ENCODE results near the gene SLC17A9.

Gene SLC17A9

DNA sequence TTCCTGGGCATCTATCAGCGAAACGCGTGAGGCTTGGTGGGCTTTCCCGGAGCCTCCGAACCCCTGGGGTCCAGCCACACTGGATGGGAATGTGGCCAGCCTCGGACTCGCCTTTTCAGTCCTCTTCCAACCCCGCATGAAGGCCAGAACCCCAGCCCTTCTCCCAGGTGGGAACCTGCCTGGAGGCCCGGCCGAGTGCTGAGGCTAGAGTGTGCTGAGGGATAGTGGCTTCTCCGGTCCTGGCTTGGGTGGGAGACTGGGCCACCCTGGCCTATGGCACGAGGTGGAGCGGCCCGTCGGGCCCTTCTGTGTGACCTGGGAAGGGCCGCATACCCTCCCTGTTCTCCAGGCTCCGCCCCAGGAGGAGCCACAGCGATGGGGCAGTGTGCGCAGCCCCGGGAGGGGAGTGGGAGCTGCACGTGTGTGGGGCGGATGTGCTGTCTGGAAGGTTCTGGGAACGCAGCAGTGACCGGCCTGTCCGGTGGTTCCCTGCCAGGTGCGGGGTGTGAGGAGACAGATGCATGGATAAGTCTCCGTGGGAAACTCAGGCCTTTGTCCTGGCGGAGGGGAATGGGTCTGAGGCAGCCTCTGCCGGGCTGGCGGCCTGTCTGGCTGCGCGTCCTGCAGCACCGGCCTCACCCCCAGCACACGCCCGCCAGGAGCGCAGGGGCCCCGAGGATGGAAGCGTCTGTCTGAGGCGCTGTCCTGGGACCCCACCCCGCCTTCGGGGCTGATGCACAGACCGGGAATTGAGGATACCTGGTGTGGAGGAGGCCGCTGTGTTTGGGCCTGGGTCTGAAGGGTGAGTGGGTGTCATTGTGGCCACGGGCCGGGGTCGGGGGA is 55.4 kb downstream of the SLC17A9 start:
- Histone ChIP-seq H3K36me3 (ENCODE audit: insufficient read depth, low read depth, low read length) (no peaks in the 10 kb centered on the region), H3K4me1 (ENCODE audit: insufficient read depth, low read length) (peaks cover 7% of the 10 kb centered on the region; the same call in 1 of the 2 replicates), H3K4me3 (ENCODE audit: low read length) (no peak overlapping the region), H3K9me3 (ENCODE audit: insufficient read depth, low read depth, low read length) (peaks cover 5% of the 10 kb centered on the region), H3K9ac (ENCODE audit: low read depth, low read length) (no peak overlapping the region), H3K27ac (ENCODE audit: low read length) (no peak overlapping the region), H3K27me3 (ENCODE audit: insufficient read depth, low read length) (peaks cover 100% of the 10 kb centered on the region)

DNA sequence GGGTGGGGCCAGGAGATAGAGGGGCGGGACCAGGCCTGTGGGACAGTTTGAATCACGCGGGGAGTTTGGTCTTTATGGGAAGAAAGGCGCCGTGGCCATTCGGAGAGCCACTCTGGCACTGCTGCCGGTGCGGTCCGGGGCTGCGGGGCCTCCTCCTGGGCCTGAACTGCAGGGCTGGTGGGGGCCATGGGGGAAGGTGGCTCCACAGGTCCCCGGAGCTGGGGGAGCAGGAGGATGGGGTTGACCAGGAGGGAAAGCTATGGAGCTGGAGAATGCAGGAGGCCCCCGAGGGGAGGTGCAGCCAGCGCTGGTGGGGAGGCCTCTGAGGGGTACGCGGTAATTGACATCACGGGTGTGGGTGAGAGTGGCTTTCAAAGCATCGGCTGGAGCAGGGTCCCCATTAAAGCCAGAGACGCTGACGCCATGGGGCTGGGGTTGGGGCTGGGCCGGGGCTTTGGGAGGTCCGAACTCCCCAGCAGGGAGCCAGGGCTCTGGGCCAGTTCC is 56.1 kb downstream of the SLC17A9 start:
- peaks cover 7% of the 10 kb centered on the region; the same call in 1 of the 2 replicates for H3K4me1 ChIP-seq (ENCODE audit: insufficient read depth, low read length)
- no peak overlapping the region for H3K9ac ChIP-seq (ENCODE audit: low read depth, low read length)
- no peak overlapping the region for H3K4me3 ChIP-seq (ENCODE audit: low read length)
- H3K27ac ChIP-seq (ENCODE audit: low read length) = no peak overlapping the region
- peaks cover 100% of the 10 kb centered on the region for H3K27me3 ChIP-seq (ENCODE audit: insufficient read depth, low read length)
- peaks cover 12% of the 10 kb centered on the region for H3K9me3 ChIP-seq (ENCODE audit: insufficient read depth, low read depth, low read length)
- no peaks in the 10 kb centered on the region for H3K36me3 ChIP-seq (ENCODE audit: insufficient read depth, low read depth, low read length)

DNA sequence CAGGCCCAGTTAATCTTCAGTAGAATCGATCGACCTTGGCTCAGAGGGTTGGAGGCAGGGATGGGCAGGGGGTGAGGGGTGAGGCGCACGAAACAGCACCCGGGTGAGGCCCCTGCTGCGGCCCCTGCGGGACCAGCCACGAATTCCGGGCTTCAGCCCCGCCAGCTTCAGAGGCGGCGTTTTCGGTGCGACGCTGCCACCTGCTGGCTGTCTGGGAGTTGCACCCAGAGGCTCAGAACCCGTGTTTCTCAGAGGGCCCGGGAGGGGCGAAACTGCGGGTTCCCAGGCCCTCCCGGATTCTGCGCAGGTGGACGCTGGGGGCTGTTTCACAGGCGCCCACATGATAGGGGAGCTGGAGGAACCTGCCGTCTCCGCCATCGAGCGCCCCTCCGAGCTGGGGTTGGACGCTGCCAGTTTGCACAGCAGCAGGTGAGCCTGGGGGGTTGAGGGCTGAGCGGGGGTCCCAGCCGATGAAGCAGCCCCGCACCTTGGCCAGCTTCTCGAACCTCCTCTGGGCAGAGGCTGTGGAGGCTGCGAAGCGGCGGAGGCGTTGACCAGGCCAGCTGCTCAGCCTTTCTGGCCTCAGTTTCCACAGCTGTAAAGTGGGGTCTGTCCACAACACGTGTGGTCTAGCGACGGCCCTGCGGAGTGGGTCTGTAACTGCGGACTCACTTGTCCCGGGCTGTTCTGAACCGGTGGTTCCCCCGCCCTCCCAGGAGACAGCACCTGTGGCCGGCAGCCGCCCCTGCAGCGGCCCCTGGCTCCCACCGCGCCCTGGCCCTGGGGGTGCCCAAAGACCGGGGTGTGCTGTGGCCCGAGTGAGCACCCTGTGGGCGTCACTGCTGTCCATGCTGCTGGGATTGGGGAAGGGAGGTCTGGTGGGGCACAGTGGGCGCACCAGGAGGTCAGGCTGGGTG is 56.8 kb downstream of the SLC17A9 start:
- Histone ChIP-seq H3K4me3 (ENCODE audit: low read length) (no peak overlapping the region), H3K9ac (ENCODE audit: low read depth, low read length) (no peak overlapping the region), H3K9me3 (ENCODE audit: insufficient read depth, low read depth, low read length) (peaks cover 14% of the 10 kb centered on the region), H3K4me1 (ENCODE audit: insufficient read depth, low read length) (peaks cover 4% of the 10 kb centered on the region; the same call in 1 of the 2 replicates), H3K27ac (ENCODE audit: low read length) (no peak overlapping the region), H3K36me3 (ENCODE audit: insufficient read depth, low read depth, low read length) (no peaks in the 10 kb centered on the region), H3K27me3 (ENCODE audit: insufficient read depth, low read length) (peaks cover 100% of the 10 kb centered on the region)

DNA sequence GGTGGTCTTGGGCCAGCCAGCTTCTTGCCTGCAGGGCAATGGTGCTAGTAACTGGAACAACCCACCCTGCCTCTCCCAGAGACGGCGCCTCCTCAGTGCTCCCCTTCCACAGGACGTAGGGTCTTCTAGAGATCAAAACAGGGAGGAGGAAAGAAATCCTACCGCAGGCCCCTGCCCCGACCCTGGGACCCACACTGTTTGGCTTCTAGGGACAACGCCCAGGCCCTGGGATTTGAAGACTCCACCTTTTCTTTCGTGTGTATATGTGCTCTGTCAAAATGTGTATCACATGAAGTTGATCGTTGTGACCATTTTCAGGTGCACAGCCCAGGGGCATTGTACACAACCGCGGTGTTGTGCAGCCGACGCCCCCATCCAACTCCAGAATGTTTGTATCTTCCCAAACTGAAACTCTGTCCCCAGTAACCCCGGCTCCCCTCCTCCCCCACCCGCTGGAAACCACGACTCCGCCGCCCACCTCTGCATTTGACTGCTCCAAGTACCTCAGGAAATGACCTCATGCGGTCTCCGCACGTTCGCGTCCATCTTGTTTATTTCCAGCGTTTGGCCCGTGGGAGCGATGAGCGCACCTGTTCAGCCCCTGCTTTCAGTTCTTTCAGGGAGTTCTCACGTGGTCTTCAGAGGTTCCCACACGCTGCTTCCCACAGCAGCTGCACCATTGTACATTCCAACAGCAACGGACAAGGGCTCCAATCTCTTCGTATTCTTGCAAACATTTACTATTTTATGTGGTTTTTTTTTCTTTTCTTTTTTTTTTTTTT is 57.7 kb downstream of the SLC17A9 start:
- H3K9me3 ChIP-seq (ENCODE audit: insufficient read depth, low read depth, low read length) = peaks cover 14% of the 10 kb centered on the region
- H3K4me1 ChIP-seq (ENCODE audit: insufficient read depth, low read length) = peaks cover 2% of the 10 kb centered on the region; the same call in 1 of the 2 replicates
- H3K9ac ChIP-seq (ENCODE audit: low read depth, low read length) = no peak overlapping the region
- peak overlapping the region; percentile 42; the same call in 1 of the 2 replicates for H3K4me3 ChIP-seq (ENCODE audit: low read length)
- H3K36me3 ChIP-seq (ENCODE audit: insufficient read depth, low read depth, low read length) = no peaks in the 10 kb centered on the region
- no peak overlapping the region for H3K27ac ChIP-seq (ENCODE audit: low read length)
- peaks cover 98% of the 10 kb centered on the region for H3K27me3 ChIP-seq (ENCODE audit: insufficient read depth, low read length)

DNA sequence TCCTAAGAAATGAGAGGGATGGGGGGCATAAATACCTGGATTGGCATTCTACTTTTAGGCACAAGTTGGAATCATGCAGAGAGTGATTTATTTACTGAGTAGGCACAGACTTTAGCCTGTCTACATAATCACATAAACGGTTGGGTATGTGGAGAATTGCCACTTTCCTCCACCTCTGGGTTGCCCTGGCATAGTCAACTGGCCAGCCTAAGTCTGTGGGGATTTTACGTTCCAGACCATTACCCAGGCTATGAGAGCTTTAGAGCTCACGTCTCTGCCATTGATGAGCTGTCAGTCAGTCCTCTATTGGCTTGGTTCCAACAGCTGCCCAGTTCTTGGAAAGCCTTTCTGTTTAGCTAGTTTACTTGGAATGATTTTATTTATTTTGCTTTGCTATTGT is 59.3 kb downstream of the SLC17A9 start:
- Histone ChIP-seq H3K27me3 (ENCODE audit: insufficient read depth, low read length) (peaks cover 96% of the 10 kb centered on the region), H3K9ac (ENCODE audit: low read depth, low read length) (no peak overlapping the region), H3K27ac (ENCODE audit: low read length) (no peak overlapping the region), H3K4me3 (ENCODE audit: low read length) (no peak overlapping the region), H3K9me3 (ENCODE audit: insufficient read depth, low read depth, low read length) (peaks cover 14% of the 10 kb centered on the region), H3K36me3 (ENCODE audit: insufficient read depth, low read depth, low read length) (no peaks in the 10 kb centered on the region), H3K4me1 (ENCODE audit: insufficient read depth, low read length) (peaks cover 2% of the 10 kb centered on the region; the same call in 1 of the 2 replicates)

DNA sequence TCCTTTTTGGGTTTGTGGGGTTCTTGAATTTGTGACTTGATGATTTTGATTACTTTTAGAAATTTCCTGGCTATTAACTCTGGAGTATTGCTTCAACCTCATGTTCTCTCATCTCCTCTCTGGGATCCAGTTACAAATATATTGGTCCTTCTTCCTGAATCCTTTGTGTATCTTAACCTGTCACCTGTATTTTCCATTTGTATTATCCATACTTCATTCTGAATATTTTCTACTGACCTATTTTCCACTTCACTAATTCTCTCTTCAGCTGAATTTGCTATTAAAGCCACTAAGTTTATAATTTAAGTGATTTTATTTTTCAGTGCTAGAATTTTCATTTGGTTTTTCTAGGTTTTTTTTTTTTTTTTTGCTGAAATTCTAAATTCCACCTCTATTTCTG is 60.7 kb downstream of the SLC17A9 start:
- Histone ChIP-seq H3K4me1 (ENCODE audit: insufficient read depth, low read length) (peaks cover 2% of the 10 kb centered on the region; the same call in 1 of the 2 replicates), H3K4me3 (ENCODE audit: low read length) (no peak overlapping the region), H3K36me3 (ENCODE audit: insufficient read depth, low read depth, low read length) (no peaks in the 10 kb centered on the region), H3K9me3 (ENCODE audit: insufficient read depth, low read depth, low read length) (peaks cover 14% of the 10 kb centered on the region), H3K27me3 (ENCODE audit: insufficient read depth, low read length) (peaks cover 86% of the 10 kb centered on the region), H3K27ac (ENCODE audit: low read length) (no peak overlapping the region), H3K9ac (ENCODE audit: low read depth, low read length) (no peak overlapping the region)

DNA sequence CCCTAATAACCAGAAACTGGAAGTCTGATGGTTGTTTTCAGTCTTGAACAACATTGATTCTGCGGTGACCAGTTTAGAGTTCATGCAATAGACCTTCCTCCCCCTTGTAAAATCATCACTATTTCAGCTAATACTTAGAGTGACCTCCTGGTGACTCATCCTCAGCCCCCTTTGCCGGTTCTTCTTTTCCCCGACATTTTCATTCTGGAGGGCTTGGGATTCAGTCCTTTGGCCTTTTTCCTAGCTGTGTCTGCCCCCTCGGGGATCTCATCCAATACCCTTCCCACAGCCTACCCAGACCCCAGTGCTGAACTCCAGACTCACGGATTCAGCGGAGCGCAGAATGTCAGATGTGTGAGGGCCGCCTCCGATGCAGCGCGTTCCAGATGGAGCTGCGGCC is 61.8 kb downstream of the SLC17A9 start:
- peaks cover 14% of the 10 kb centered on the region for H3K9me3 ChIP-seq (ENCODE audit: insufficient read depth, low read depth, low read length)
- H3K27me3 ChIP-seq (ENCODE audit: insufficient read depth, low read length) = peaks cover 79% of the 10 kb centered on the region
- no peak overlapping the region for H3K9ac ChIP-seq (ENCODE audit: low read depth, low read length)
- peak overlapping the region; percentile 44; the same call in 1 of the 2 replicates for H3K4me3 ChIP-seq (ENCODE audit: low read length)
- no peaks in the 10 kb centered on the region for H3K36me3 ChIP-seq (ENCODE audit: insufficient read depth, low read depth, low read length)
- peaks cover 2% of the 10 kb centered on the region; the same call in 1 of the 2 replicates for H3K4me1 ChIP-seq (ENCODE audit: insufficient read depth, low read length)
- H3K27ac ChIP-seq (ENCODE audit: low read length) = no peak overlapping the region

DNA sequence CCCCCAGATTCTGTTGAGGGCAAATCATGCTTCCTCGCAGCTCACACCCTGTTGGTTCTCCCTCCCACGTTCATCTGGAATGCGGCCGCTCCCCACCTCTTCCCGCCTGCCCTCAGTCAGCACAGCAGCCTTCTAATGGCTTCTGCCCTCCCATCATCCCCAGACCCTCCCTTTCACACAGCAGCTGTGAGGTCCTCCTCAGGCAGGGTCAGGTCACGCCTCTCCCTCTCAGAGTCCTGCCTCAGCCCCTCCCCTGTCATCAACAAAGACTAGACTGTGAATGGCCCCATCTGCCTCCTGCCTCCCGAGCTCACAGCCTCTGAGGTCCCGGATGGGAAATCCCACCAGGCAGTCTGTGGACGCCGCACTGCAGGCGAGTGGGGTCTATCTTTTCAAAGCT is 62.2 kb downstream of the SLC17A9 start:
- H3K36me3 ChIP-seq (ENCODE audit: insufficient read depth, low read depth, low read length) = no peaks in the 10 kb centered on the region
- no peak overlapping the region for H3K27ac ChIP-seq (ENCODE audit: low read length)
- peak overlapping the region; percentile 44; the same call in 1 of the 2 replicates for H3K4me3 ChIP-seq (ENCODE audit: low read length)
- H3K9me3 ChIP-seq (ENCODE audit: insufficient read depth, low read depth, low read length) = peaks cover 14% of the 10 kb centered on the region
- H3K9ac ChIP-seq (ENCODE audit: low read depth, low read length) = peak overlapping the region; percentile 4; the same call in 1 of the 2 replicates
- peaks cover 75% of the 10 kb centered on the region for H3K27me3 ChIP-seq (ENCODE audit: insufficient read depth, low read length)
- peaks cover 2% of the 10 kb centered on the region; the same call in 1 of the 2 replicates for H3K4me1 ChIP-seq (ENCODE audit: insufficient read depth, low read length)

DNA sequence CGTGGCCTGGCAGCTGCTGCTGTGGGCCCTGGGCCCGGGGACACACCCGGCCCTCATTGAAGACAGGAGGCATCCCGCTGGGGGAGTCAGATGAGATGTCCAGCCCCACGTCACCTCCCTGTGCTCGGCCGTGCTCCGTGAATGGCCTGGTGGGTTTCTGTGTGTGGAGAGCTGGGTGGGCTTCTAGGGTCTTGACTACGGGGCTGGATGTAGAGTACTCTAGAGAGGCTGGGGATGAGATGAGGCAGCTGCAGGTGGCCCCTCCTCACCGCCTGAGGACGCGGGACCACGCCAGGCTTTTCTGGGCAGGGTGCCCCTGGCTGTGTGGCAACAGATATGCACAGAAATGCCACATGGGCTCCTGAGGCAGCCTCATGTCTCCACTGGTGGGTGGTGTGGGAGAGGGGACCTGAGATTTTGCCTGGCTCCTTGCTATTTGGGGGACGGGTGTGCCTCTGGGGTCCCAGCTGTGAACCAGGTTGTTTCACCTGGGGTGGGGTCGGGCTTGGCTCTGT is 62.7 kb downstream of the SLC17A9 start:
- no peak overlapping the region for H3K27ac ChIP-seq (ENCODE audit: low read length)
- peaks cover 2% of the 10 kb centered on the region; the same call in 1 of the 2 replicates for H3K4me1 ChIP-seq (ENCODE audit: insufficient read depth, low read length)
- H3K27me3 ChIP-seq (ENCODE audit: insufficient read depth, low read length) = peaks cover 70% of the 10 kb centered on the region
- peaks cover 14% of the 10 kb centered on the region for H3K9me3 ChIP-seq (ENCODE audit: insufficient read depth, low read depth, low read length)
- peak overlapping the region; percentile 44; the same call in 1 of the 2 replicates for H3K4me3 ChIP-seq (ENCODE audit: low read length)
- H3K9ac ChIP-seq (ENCODE audit: low read depth, low read length) = peak overlapping the region; percentile 4; the same call in 1 of the 2 replicates
- no peaks in the 10 kb centered on the region for H3K36me3 ChIP-seq (ENCODE audit: insufficient read depth, low read depth, low read length)

DNA sequence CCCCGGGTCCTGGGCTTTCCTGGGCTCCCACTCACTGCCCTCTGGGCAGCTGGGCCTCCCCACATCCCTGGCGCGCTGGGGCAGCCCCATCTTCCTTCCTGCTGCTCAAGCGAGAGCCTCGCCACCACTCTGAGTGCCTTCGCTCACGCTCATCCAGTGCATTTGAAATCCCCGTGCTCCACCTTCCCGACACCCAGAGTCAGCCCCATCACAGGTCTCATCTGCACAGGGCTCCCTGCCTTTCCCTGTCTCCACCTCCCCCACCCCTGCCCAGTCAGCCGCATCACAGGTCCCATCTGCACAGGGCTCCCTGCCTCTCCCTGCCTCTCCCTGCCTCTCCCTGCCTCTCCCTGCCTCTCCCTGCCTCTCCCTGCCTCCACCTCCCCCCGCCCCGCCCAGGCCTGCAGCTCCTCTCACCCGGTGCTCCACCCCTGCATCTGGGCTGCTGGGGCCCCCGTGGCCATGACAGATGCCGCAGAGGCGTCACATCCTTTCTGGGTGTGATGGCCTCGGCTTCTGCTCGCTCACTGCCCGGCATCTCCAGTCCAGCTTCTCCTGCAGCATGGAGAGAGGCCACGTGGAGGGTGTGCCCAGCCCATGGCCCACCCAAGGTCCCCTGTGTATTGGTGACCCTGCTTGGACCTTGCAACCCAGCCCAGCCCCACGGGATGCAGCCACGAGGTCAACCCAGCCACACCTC is 63.3 kb downstream of the SLC17A9 start:
- peaks cover 64% of the 10 kb centered on the region for H3K27me3 ChIP-seq (ENCODE audit: insufficient read depth, low read length)
- H3K9ac ChIP-seq (ENCODE audit: low read depth, low read length) = no peak overlapping the region
- no peak overlapping the region for H3K4me3 ChIP-seq (ENCODE audit: low read length)
- no peaks in the 10 kb centered on the region; the same call in 1 of the 2 replicates for H3K4me1 ChIP-seq (ENCODE audit: insufficient read depth, low read length)
- H3K9me3 ChIP-seq (ENCODE audit: insufficient read depth, low read depth, low read length) = peaks cover 17% of the 10 kb centered on the region
- no peak overlapping the region for H3K27ac ChIP-seq (ENCODE audit: low read length)
- no peaks in the 10 kb centered on the region for H3K36me3 ChIP-seq (ENCODE audit: insufficient read depth, low read depth, low read length)

Measured in iPS-20b (cell line).